SK-N-SH (cell line): ENCODE measurements around the gene B4GALNT4. TPM values are rescaled to one million over a fixed set of nuclear protein-coding genes. Genes with fewer than 3 reads are reported as not detected.

Source experiments
- CTCF ChIA-PET: fragments of 300-600, 350-600 bp; formaldehyde crosslinking; extraction: SDS; loops from one replicate; lab custom pipeline; 2021; lab: Yijun Ruan, JAX
- POLR2A ChIA-PET: fragments of 350-600 bp; sonication (Branson Sonifier 250); formaldehyde crosslinking; extraction: SDS; loops from one replicate; lab custom pipeline; 2020; ENCODE audit warnings: antibody characterized with exemption, inconsistent platforms; lab: Yijun Ruan, JAX
- DNase-seq: peaks from one replicate; pipeline ENCODE4 v3.0.0; 2012
- H2AFZ ChIP-seq: fragments of 200-600 bp; sonication (generic); 2 replicates; pipeline ENCODE4 v1.8.1; 2016; ENCODE audit warnings: antibody characterized with exemption, mild to moderate bottlenecking, low read depth
- H3F3A ChIP-seq: fragments of 200-600 bp; sonication (generic); replicated peaks from 2 replicates; pipeline ENCODE3; 2016; ENCODE audit warnings: antibody characterized with exemption, mild to moderate bottlenecking; ENCODE audit not compliant: insufficient read depth
- H3K27ac ChIP-seq, 2 experiments: fragments of 200-500 bp in 1 of 2; fragments of 200-600 bp in 1 of 2; sonication (Bioruptor generic) in 1 of 2; sonication (generic), shearing (Covaris generic) in 1 of 2; 2 replicates each; pipeline versions ENCODE4 v1.5.1 to v1.6.1; 2014 to 2016; ENCODE audit warnings: low read depth in 2 of 2, inconsistent platforms in 1 of 2, low read length in 1 of 2, mild to moderate bottlenecking in 1 of 2, mixed read lengths in 1 of 2
- H3K27me3 ChIP-seq: fragments of 200-600 bp; sonication (generic), shearing (Covaris generic); 2 replicates; pipeline ENCODE4 v1.6.1; 2016; ENCODE audit warnings: mixed run types; ENCODE audit not compliant: insufficient read depth
- H3K36me3 ChIP-seq, 2 experiments: fragments of 200-500 bp in 1 of 2; fragments of 200-600 bp in 1 of 2; sonication (Bioruptor generic) in 1 of 2; sonication (generic) in 1 of 2; replicated peaks in 1 of 2; 2 replicates each; pipeline versions ENCODE3 to v1.5.1; 2014 to 2016; ENCODE audit warnings: low read length in 1 of 2, mild to moderate bottlenecking in 1 of 2; ENCODE audit not compliant: insufficient read depth in 2 of 2, control insufficient read depth in 1 of 2
- H3K4me1 ChIP-seq, 2 experiments: fragments of 200-500 bp in 1 of 2; fragments of 200-600 bp in 1 of 2; sonication (Bioruptor generic) in 1 of 2; sonication (generic), shearing (Covaris generic) in 1 of 2; 2 replicates each; pipeline versions ENCODE4 v1.5.1 to v1.6.1; 2014 to 2016; ENCODE audit warnings: low read depth in 1 of 2, low read length in 1 of 2, mixed run types in 1 of 2; ENCODE audit not compliant: insufficient read depth in 2 of 2, control insufficient read depth in 1 of 2
- H3K4me2 ChIP-seq: fragments of 200-600 bp; sonication (generic), shearing (Covaris generic); 2 replicates; pipeline ENCODE4 v1.6.1; 2017; ENCODE audit warnings: mixed run types
- H3K4me3 ChIP-seq, 2 experiments: fragments of 200-500 bp in 1 of 2; fragments of 200-600 bp in 1 of 2; sonication (Bioruptor generic) in 1 of 2; sonication (generic), shearing (Covaris generic) in 1 of 2; 2 replicates each; pipeline versions ENCODE4 v1.5.1 to v1.8.1; 2014 to 2016; ENCODE audit warnings: low read depth in 2 of 2, inconsistent platforms in 1 of 2, low read length in 1 of 2, mild to moderate bottlenecking in 1 of 2, mixed read lengths in 1 of 2, moderate library complexity in 1 of 2
- H3K79me2 ChIP-seq: fragments of 200-600 bp; sonication (generic); 2 replicates; pipeline ENCODE4 v1.8.1; 2017; ENCODE audit warnings: mild to moderate bottlenecking; ENCODE audit not compliant: insufficient read depth
- H3K9ac ChIP-seq: fragments of 200-600 bp; sonication (generic); 2 replicates; pipeline ENCODE4 v1.6.1; 2017; ENCODE audit warnings: mixed run types
- H3K9me2 ChIP-seq: fragments of 200-600 bp; sonication (generic); 2 replicates; pipeline ENCODE4 v1.6.1; 2017; ENCODE audit warnings: mixed run types
- H3K9me3 ChIP-seq: fragments of 200-600 bp; sonication (generic); 2 replicates; pipeline ENCODE4 v1.6.1; 2017; ENCODE audit warnings: mixed run types, mild to moderate bottlenecking, moderate library complexity
- H4K20me1 ChIP-seq: fragments of 200-600 bp; sonication (generic); 2 replicates; pipeline ENCODE4 v1.6.1; 2017; ENCODE audit warnings: mild to moderate bottlenecking, mixed run types; ENCODE audit not compliant: insufficient read depth
- CHD2 ChIP-seq: fragments of 150-350 bp; IDR thresholded peaks from 2 replicates; pipeline ENCODE4 v1.6.1; 2018; ENCODE audit warnings: low read length; ENCODE audit not compliant: partially characterized antibody
- ELF1 ChIP-seq: IDR thresholded peaks from 2 replicates; pipeline ENCODE4 v1.4.0; 2012
- FOSL2 ChIP-seq: IDR thresholded peaks from 2 replicates; pipeline ENCODE4 v1.4.0; 2012; ENCODE audit warnings: low read depth, mild to moderate bottlenecking, moderate library complexity, borderline replicate concordance
- FOXM1 ChIP-seq: IDR thresholded peaks from 2 replicates; pipeline ENCODE4 v1.4.0; 2012; ENCODE audit warnings: low read depth, mild to moderate bottlenecking
- JUND ChIP-seq: IDR thresholded peaks from 2 replicates; pipeline ENCODE4 v1.4.0; 2012
- NRF1 ChIP-seq: IDR thresholded peaks from 2 replicates; pipeline ENCODE4 v1.6.1; 2012; ENCODE audit warnings: low read depth, mild to moderate bottlenecking, low read length
- RCOR1 ChIP-seq: fragments of 150-350 bp; IDR thresholded peaks from 2 replicates; pipeline ENCODE4 v1.6.1; 2017; ENCODE audit warnings: antibody characterized with exemption, low read length
- RFX5 ChIP-seq: IDR thresholded peaks from 2 replicates; pipeline ENCODE4 v1.6.1; 2012; ENCODE audit warnings: mild to moderate bottlenecking, improper control_type of control experiment, low read length
- RXRA ChIP-seq: IDR thresholded peaks from 2 replicates; pipeline ENCODE4 v1.4.0; 2012; ENCODE audit warnings: low read depth, mild to moderate bottlenecking, borderline replicate concordance
- WGBS: methylation state at CpG from one replicate; pipeline ENCODE4 v1.1.6; 2017; ENCODE audit warnings: low lambda C conversion rate; 5-methylcytosine and 5-hydroxymethylcytosine counted together
- polyA plus RNA-seq, 3 experiments: library from polyadenylated mRNA; depleted of rRNA; stranded (reverse); fragments of >200 nt; gene quantifications; 2 replicates each; pipeline ENCODE4 v1.2.3, GENCODE V29; 2012
- TF ChIP-seq, protein P1 (sequence below): IDR thresholded peaks from 2 replicates; pipeline ENCODE4; 2012
- TF ChIP-seq, protein P2 (sequence below): fragments of 150-350 bp; IDR thresholded peaks from 2 replicates; pipeline ENCODE4 v1.6.1; 2016; ENCODE audit warnings: mild to moderate bottlenecking, low read depth, low read length
- TF ChIP-seq, protein P3 (sequence below): IDR thresholded peaks from 2 replicates; pipeline ENCODE4 v1.4.0; 2012; ENCODE audit warnings: low read depth

Gene B4GALNT4
- polyA plus RNA-seq, 1 of the 3 experiments (the other 2 are of a cell fraction) = 66.7 TPM

DNA sequence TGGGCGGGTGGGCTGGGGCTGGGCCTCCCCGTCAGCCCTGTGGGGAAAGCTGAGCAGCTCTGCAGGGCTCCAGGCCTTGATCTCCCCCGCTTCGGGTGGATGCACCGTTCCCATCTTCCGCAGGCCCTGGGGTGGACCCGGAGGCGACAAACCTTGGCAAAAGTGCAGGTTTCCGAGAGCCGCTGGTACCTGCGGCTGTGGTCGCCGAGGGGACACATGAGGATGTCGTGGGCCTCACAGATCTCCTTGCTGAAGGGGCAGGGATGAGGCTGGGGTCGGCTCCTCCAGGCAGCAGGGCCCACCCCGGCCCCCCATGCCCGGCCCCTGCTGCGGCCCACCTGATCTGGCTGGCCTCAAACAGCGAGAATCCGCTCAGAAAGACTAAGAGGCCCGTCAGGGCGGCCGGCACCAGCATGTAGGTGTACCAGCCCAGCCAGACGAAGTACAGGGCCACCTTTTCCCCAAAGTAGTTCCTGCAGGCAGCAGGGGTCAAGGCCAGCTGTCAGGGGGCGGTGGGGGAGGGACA is 60.7 kb downstream of the B4GALNT4 start:
- Histone ChIP-seq H3K27ac (no peak overlapping the region), H3K9me2 (no peaks in the 10 kb centered on the region), H3K4me3 (no peak overlapping the region)
- TF ChIP-seq RFX5 (no peak), FOSL2 (no peak), NRF1 (no peak), CHD2 (no peak), RXRA (no peak), RCOR1 (no peak), JUND (no peak), ELF1 (no peak), FOXM1 (no peak)
- TF ChIP-seq, protein P1, sequence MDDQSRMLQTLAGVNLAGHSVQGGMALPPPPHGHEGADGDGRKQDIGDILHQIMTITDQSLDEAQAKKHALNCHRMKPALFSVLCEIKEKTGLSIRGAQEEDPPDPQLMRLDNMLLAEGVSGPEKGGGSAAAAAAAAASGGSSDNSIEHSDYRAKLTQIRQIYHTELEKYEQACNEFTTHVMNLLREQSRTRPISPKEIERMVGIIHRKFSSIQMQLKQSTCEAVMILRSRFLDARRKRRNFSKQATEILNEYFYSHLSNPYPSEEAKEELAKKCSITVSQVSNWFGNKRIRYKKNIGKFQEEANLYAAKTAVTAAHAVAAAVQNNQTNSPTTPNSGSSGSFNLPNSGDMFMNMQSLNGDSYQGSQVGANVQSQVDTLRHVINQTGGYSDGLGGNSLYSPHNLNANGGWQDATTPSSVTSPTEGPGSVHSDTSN = no peak
- TF ChIP-seq, protein P2, sequence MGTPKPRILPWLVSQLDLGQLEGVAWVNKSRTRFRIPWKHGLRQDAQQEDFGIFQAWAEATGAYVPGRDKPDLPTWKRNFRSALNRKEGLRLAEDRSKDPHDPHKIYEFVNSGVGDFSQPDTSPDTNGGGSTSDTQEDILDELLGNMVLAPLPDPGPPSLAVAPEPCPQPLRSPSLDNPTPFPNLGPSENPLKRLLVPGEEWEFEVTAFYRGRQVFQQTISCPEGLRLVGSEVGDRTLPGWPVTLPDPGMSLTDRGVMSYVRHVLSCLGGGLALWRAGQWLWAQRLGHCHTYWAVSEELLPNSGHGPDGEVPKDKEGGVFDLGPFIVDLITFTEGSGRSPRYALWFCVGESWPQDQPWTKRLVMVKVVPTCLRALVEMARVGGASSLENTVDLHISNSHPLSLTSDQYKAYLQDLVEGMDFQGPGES = no peak
- TF ChIP-seq, protein P3, sequence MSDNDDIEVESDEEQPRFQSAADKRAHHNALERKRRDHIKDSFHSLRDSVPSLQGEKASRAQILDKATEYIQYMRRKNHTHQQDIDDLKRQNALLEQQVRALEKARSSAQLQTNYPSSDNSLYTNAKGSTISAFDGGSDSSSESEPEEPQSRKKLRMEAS = no peak
- TF ChIP-seq, all 33 proteins: peak for 0
- WGBS = 25% methylated on average over 7 of the region's 25 CpGs
- Histone ChIP-seq H3K27me3 (peaks cover 12% of the 10 kb centered on the region; the same call in 1 of the 2 replicates), H3K79me2 (no peaks in the 10 kb centered on the region), H3K9me3 (no peaks in the 10 kb centered on the region), H2AFZ (no peak overlapping the region), H3K9ac (no peak overlapping the region), H3K4me2 (no peak overlapping the region), H4K20me1 (no peaks in the 10 kb centered on the region), H3F3A (no peaks in the 10 kb centered on the region), H3K36me3 (no peaks in the 10 kb centered on the region), H3K4me1 (no peaks in the 10 kb centered on the region; a peak in 1 of 4 replicates)
- ChIA-PET CTCF (interaction anchor here (1.6 to 1.9 kb wide), 2 partner anchors 11 to 18 kb away, joined by 4 read pairs; no protein-coding TSS in a partner anchor), POLR2A (no interaction called here)
- DNase-seq = peak; percentile 58

Other genes with a start within 250 kb of the B4GALNT4 start
- gene SCGB1C1, start 176.4 kb upstream of the B4GALNT4 start, polyA plus RNA-seq (2012; rRNA removed) = not detected in 2 replicates
- gene BET1L, start 162.1 kb upstream of the B4GALNT4 start, polyA plus RNA-seq (2012; rRNA removed) = 56.9 and 67.5 TPM in 2 replicates
- gene RIC8A, start 161.8 kb upstream of the B4GALNT4 start, polyA plus RNA-seq (2012; rRNA removed) = 115 and 127 TPM in 2 replicates
- 34.4 and 40.1 TPM in 2 replicates for gene SIRT3, start 133.2 kb upstream of the B4GALNT4 start, polyA plus RNA-seq (2012; rRNA removed)
- gene PSMD13, start 132.5 kb upstream of the B4GALNT4 start, polyA plus RNA-seq (2012; rRNA removed) = 196 and 227 TPM in 2 replicates
- gene NLRP6, start 91.1 kb upstream of the B4GALNT4 start, polyA plus RNA-seq (2012; rRNA removed) = not detected in 2 replicates
- gene PGGHG, start 80.4 kb upstream of the B4GALNT4 start, polyA plus RNA-seq (2012; rRNA removed) = 19.9 and 26.5 TPM in 2 replicates
- not detected in 2 replicates for gene IFITM5, start 70.0 kb upstream of the B4GALNT4 start, polyA plus RNA-seq (2012; rRNA removed)
- 398 and 518 TPM in 2 replicates for gene IFITM2, start 61.7 kb upstream of the B4GALNT4 start, polyA plus RNA-seq (2012; rRNA removed)
- 15.3 and 19.4 TPM in 2 replicates for gene IFITM1, start 55.5 kb upstream of the B4GALNT4 start, polyA plus RNA-seq (2012; rRNA removed)
- gene IFITM3, start 48.6 kb upstream of the B4GALNT4 start, polyA plus RNA-seq (2012; rRNA removed) = 229 and 326 TPM in 2 replicates
- 1.4 and 2.4 TPM in 2 replicates for gene PKP3, start 24.7 kb downstream of the B4GALNT4 start, polyA plus RNA-seq (2012; rRNA removed)
- 22.4 and 32.5 TPM in 2 replicates for gene SIGIRR, start 45.5 kb downstream of the B4GALNT4 start, polyA plus RNA-seq (2012; rRNA removed)
- 0.06 and 0.12 TPM in 2 replicates for gene ANO9, start 72.5 kb downstream of the B4GALNT4 start, polyA plus RNA-seq (2012; rRNA removed)
- gene PTDSS2, start 80.8 kb downstream of the B4GALNT4 start, polyA plus RNA-seq (2012; rRNA removed) = 25.6 and 28.6 TPM in 2 replicates
- gene RNH1, start 137.7 kb downstream of the B4GALNT4 start, polyA plus RNA-seq (2012; rRNA removed) = 135 and 147 TPM in 2 replicates
- 138 and 217 TPM in 2 replicates for gene HRAS, start 166.1 kb downstream of the B4GALNT4 start, polyA plus RNA-seq (2012; rRNA removed)
- gene LRRC56, start 168.0 kb downstream of the B4GALNT4 start, polyA plus RNA-seq (2012; rRNA removed) = 1.2 and 1.4 TPM in 2 replicates
- 2.4 and 2.6 TPM in 2 replicates for gene LMNTD2, start 191.2 kb downstream of the B4GALNT4 start, polyA plus RNA-seq (2012; rRNA removed)
- gene RASSF7, start 191.5 kb downstream of the B4GALNT4 start, polyA plus RNA-seq (2012; rRNA removed) = 19.8 and 24.0 TPM in 2 replicates
- 18.8 and 22.7 TPM in 2 replicates for gene PHRF1, start 207.0 kb downstream of the B4GALNT4 start, polyA plus RNA-seq (2012; rRNA removed)
- gene IRF7, start 246.5 kb downstream of the B4GALNT4 start, polyA plus RNA-seq (2012; rRNA removed) = 5.9 and 6.3 TPM in 2 replicates